Spinal cord (tissue), 10 donors: ENCODE data around the gene RAB26. TPM values are rescaled to one million over a fixed set of nuclear protein-coding genes. Genes with fewer than 3 reads are reported as not detected.
"Not testable (repeated sequence)": the region's sequence is repeated elsewhere in the genome, so short reads cannot be mapped to it uniquely, and the experiment has no call there.

Experiments used
- DNase-seq, 6 donors: peaks; one replicate each; pipeline versions ENCODE4 v3.0.0 to v3.0.0-alpha.2; 2013 to 2015; ENCODE audit warnings: low spot score in 6 of 6, low read depth in 4 of 6
- H3K27ac ChIP-seq: one replicate; pipeline ENCODE4 v1.5.1; 2013; ENCODE audit warnings: low read depth, low read length, control low read depth
- H3K27me3 ChIP-seq: one replicate; pipeline ENCODE4 v1.6.1; 2013; ENCODE audit warnings: low read length; ENCODE audit not compliant: control insufficient read depth, insufficient read depth
- H3K36me3 ChIP-seq: one replicate; pipeline ENCODE4 v1.6.1; 2013; ENCODE audit warnings: low read length; ENCODE audit not compliant: control insufficient read depth, insufficient read depth
- H3K4me1 ChIP-seq: one replicate; pipeline ENCODE4 v1.6.1; 2013; ENCODE audit warnings: low read length; ENCODE audit not compliant: control insufficient read depth, insufficient read depth
- H3K4me3 ChIP-seq: one replicate; pipeline ENCODE4 v1.5.1; 2013; ENCODE audit warnings: low read depth, low read length, control low read depth
- H3K9me3 ChIP-seq: one replicate; pipeline ENCODE4 v1.6.1; 2013; ENCODE audit warnings: low read length; ENCODE audit not compliant: control insufficient read depth, insufficient read depth
- WGBS: methylation state at CpG from one replicate; pipeline ENCODE4 v1.1.5; 2013; ENCODE audit warnings: missing lambda C conversion rate; ENCODE audit not compliant: insufficient coverage; 5-methylcytosine and 5-hydroxymethylcytosine counted together
- polyA plus RNA-seq, 2 donors: library from polyadenylated mRNA; unstranded; fragments of 120-200 nt; gene quantifications; one replicate each; pipeline ENCODE4 v1.2.1, GENCODE V29; 2013; ENCODE audit not compliant: insufficient read length in 2 of 2
- total RNA-seq, 2 donors: library from RNA; depleted of rRNA in 1 of 2; stranded (reverse); fragments of 120-200 nt in 1 of 2; fragments of >200 nt in 1 of 2; gene quantifications; one replicate each; pipeline versions ENCODE4 v1.2.3 to v1.2.4, GENCODE V29; 2013 to 2014
- donor health status: healthy.

RAB26 gene
- total and polyA plus RNA-seq, 4 donors, result 6.6 to 29.8 (median 17.5) TPM

GRCh38 chr16:2135071-2135470, 13.4 kb upstream of the RAB26 start:
- peak in 1 of 6 donors; percentile 34 for DNase-seq
- Histone ChIP-seq H3K4me3 (peak overlapping the region; percentile 44), H3K27ac (peak overlapping the region; percentile 40)
- H3K4me1 ChIP-seq, H3K9me3 ChIP-seq, H3K36me3 ChIP-seq, H3K27me3 ChIP-seq: not testable (repeated sequence)
- 0% methylated on average over 13 of the region's 42 CpGs for WGBS

GRCh38 chr16:2135770-2136490, 12.5 kb upstream of the RAB26 start, which contains the start of gene PKD1:
TSS of gene PKD1 (minus strand) at chr16:2135898. CDS start at chr16:2135689, 209 bp downstream.
- peak within 1 kb of the TSS; percentile 83 for H3K27ac ChIP-seq
- DNase-seq, result peak; percentile 79 to 97 (median 85)
- peak within 1 kb of the TSS; percentile 44 for H3K4me3 ChIP-seq
- 0% methylated on average over 31 of the region's 81 CpGs for WGBS
- not testable (repeated sequence) for H3K9me3 ChIP-seq, H3K36me3 ChIP-seq, H3K27me3 ChIP-seq
- peaks cover 16% of the 10 kb centered on the region for H3K4me1 ChIP-seq

GRCh38 chr16:2142942-2143877, 5.2 kb upstream of the RAB26 start:
- 57% methylated on average over 27 of the region's 31 CpGs for WGBS
- peak in 2 of 6 donors; percentile 79 to 83 for DNase-seq
- Histone ChIP-seq H3K27ac (no peak overlapping the region), H3K9me3 (no peaks in the 10 kb centered on the region), H3K4me1 (peaks cover 38% of the 10 kb centered on the region), H3K4me3 (no peak overlapping the region), H3K36me3 (peaks cover 10% of the 10 kb centered on the region), H3K27me3 (no peaks in the 10 kb centered on the region)

GRCh38 chr16:2143878-2144485, 4.4 kb upstream of the RAB26 start:
- Histone ChIP-seq H3K4me1 (peaks cover 42% of the 10 kb centered on the region), H3K27me3 (no peaks in the 10 kb centered on the region), H3K9me3 (no peaks in the 10 kb centered on the region), H3K4me3 (no peak overlapping the region), H3K36me3 (peaks cover 10% of the 10 kb centered on the region), H3K27ac (no peak overlapping the region)
- WGBS, result 71% methylated on average over 17 of the region's 17 CpGs
- DNase-seq, result no peak

- H3K36me3 ChIP-seq, result peaks cover 22% of the 10 kb centered on the region
- H3K4me3 ChIP-seq, result no peak overlapping the region
- no peaks in the 10 kb centered on the region for H3K9me3 ChIP-seq
- H3K27ac ChIP-seq, result no peak overlapping the region
- no peaks in the 10 kb centered on the region for H3K27me3 ChIP-seq
- DNase-seq, result no peak
- WGBS, result 79% methylated on average over 5 of the region's 5 CpGs
- H3K4me1 ChIP-seq, result peaks cover 54% of the 10 kb centered on the region
Observed at GRCh38 chr16:2145843-2146242, 2.6 kb upstream of the RAB26 start.

GRCh38 chr16:2147378-2147777, 1.0 kb upstream of the RAB26 start:
- Histone ChIP-seq H3K27ac (peak overlapping the region; percentile 35), H3K27me3 (no peaks in the 10 kb centered on the region), H3K4me3 (no peak overlapping the region), H3K36me3 (peaks cover 37% of the 10 kb centered on the region), H3K4me1 (peaks cover 69% of the 10 kb centered on the region), H3K9me3 (no peaks in the 10 kb centered on the region)
- DNase-seq, result no peak
- 74% methylated on average over 6 of the region's 6 CpGs for WGBS

GRCh38 chr16:2148714-2149629, 547 bp downstream of the RAB26 start:
- no peak for DNase-seq
- Histone ChIP-seq H3K27me3 (no peaks in the 10 kb centered on the region), H3K36me3 (peaks cover 48% of the 10 kb centered on the region), H3K9me3 (no peaks in the 10 kb centered on the region), H3K27ac (no peak overlapping the region), H3K4me1 (peaks cover 76% of the 10 kb centered on the region), H3K4me3 (peak overlapping the region; percentile 14)
- WGBS, result under 1% methylated on average over 51 of the region's 62 CpGs

GRCh38 chr16:2149630-2150417, 1.4 kb downstream of the RAB26 start:
- 41% methylated on average over 20 of the region's 24 CpGs for WGBS
- Histone ChIP-seq H3K4me1 (peaks cover 77% of the 10 kb centered on the region), H3K4me3 (no peak overlapping the region), H3K9me3 (no peaks in the 10 kb centered on the region), H3K27ac (no peak overlapping the region), H3K27me3 (no peaks in the 10 kb centered on the region), H3K36me3 (peaks cover 45% of the 10 kb centered on the region)
- DNase-seq, result no peak
